HG03558 (cell line): ENCODE measurements around the gene TEAD3.
"Not testable (repeated sequence)": the region's sequence is repeated elsewhere in the genome, so short reads cannot be mapped to it uniquely, and the experiment has no call there.

Source experiments
- ATAC-seq: cut with Tn5 transposase; IDR thresholded peaks from one replicate; pipeline ENCODE4 v1.9.1; 2021; ENCODE audit warnings: moderate number of reproducible peaks; ENCODE audit not compliant: unreplicated experiment; ENCODE audit errors: extremely low read depth

TEAD3 gene

DNA sequence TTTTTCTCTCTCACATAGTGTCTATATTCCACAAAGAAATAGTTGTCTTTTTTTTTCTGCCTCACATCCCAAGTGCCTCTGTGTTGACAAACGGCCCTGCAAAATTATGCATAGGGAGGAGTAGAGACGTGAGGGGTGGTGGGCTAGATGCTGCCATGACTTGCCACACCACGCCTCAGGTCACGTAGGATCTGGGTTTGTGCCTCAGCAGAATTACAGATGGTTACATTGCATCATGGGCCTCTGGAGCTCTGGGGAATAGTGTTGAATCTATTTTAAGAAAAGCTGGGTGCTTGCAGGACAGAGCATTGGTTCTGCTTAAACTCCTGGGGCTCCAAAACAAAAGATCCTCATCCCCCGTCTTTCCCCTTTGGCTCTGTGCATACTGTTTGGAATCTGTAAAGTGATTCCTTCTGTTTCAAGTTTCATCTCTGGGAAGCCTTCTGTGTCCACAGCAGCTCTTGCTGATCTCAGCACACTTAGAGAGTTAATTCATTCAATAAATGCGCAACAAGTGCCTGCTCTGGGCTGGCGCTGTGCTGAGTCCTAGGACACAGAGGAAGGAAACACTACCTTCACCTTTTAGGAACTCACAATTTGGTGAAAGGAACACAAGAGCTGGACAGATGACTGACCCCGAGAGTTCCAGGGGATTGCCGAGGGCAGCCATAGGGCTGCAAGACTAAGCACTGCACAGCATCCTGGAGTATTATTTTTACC, 42.3 kb downstream of the TEAD3 start:
- no peak for ATAC-seq

DNA sequence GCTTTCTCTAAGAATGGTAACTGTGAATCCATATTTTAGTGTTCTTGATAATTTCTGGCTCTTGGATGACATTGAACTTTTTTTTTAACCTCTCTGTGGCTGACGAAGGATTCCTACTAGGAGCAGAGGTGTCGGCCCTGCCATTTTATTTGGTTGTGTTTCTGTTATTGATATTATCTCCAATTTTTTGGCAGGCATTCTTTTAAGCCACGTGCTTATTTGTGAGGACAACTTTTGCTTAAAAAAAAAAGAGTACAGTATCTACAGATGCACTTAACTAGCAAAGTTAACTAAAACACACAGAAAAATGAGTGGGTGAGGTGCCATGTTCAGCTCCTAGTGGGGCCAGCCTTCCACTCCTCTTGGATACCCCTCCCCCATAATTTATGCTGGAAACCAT, 43.6 kb downstream of the TEAD3 start:
- no peak for ATAC-seq

GRCh38 chr6:35452183-35453090, 44.4 kb downstream of the TEAD3 start, which contains the start of gene FANCE:
Gene FANCE, plus strand, starts transcription at chr6:35452338. Its CDS starts 208 bp downstream, at chr6:35452546.
- ATAC-seq: peak; percentile 76

- no peak for ATAC-seq
Measured at GRCh38 chr6:35451354-35452182, 45.3 kb downstream of the TEAD3 start.

DNA sequence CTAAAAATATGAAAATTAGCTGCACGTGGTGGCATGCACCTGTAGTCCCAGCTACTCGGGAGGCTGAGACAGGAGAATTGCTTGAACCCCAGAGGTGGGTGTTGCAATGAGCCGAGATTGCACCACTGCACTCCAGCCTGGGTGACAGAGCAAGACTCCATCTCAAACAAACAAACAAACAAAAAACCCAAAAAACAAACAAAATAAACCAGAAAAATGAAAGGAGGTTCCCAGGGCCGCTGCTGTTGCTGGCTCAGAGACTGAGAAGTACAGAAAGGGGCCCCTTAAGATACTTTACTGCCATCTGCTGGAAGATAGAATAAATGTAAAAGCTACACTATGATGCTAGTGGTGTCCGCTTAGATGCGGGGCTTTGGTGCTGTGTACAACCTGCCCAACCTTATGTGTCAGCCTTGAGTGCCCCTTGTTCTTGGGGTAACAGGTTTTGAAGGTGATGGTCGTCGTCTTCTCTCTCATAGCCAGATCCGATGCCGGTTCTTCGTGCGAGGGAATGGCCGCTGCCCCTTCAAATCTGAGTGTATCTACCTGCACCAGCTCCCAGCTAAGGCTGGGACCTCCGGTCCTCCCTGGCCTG, 47.5 kb downstream of the TEAD3 start:
- ATAC-seq: no peak

DNA sequence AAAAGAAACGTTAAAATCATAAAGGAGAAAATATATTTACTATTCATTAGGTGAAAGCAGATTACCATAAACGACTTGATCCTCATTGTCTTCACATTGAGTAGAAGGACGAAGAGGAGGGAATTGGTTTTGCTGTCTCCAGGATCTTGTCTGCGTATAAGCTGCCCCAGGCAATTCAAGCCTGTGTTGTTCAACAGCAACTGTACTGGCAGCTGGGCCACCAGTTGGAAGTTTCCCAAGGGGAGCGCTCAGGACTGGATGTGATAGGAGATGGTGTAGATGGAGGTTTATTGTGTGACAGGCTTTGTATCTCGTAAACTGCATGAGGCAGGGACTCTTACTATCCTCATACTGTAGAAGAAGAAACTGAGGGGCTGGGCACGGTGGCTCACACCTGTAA, 48.7 kb downstream of the TEAD3 start:
- no peak for ATAC-seq

DNA sequence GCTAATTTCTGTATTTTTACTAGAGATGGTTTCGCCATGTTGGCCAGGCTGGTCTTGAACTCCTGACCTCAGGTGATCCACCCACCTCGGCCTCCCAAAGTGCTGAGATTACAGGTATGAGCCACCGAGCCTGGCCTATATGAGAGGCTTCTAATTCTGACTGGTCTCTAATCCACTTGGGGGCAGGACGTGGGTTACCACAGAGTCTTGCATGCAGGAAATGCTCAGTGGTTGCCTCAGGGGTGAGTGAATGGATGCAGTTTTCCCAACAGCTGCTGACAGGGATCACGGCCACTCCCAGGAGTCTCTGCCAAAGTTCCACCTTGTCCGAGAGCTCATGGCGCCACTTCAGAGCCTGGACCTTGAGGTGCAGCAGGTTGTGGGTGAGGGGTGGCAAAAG, 51.2 kb downstream of the TEAD3 start:
- ATAC-seq: no peak

- no peak for ATAC-seq
Measured at GRCh38 chr6:35443341-35444030, 53.4 kb downstream of the TEAD3 start.

DNA sequence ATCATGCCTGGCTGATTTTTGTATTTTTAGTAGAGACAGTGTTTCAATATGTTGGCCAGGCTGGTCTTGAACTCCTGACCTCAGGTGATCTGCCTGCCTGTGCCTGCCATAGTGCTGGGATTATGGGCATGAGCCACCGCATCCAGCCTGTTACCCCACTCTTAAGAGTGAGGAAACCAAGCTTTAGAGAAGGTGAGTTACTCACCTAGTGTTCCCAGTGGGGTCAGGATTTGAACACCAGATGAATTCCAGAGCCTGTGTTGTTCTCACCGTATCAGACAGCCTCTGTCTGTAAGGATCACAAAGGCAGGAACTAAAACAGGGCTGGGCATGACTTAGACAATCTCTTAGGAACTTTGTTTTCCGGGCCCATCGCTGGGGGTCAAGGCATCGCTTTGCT, 54.2 kb downstream of the TEAD3 start:
- no peak for ATAC-seq

DNA sequence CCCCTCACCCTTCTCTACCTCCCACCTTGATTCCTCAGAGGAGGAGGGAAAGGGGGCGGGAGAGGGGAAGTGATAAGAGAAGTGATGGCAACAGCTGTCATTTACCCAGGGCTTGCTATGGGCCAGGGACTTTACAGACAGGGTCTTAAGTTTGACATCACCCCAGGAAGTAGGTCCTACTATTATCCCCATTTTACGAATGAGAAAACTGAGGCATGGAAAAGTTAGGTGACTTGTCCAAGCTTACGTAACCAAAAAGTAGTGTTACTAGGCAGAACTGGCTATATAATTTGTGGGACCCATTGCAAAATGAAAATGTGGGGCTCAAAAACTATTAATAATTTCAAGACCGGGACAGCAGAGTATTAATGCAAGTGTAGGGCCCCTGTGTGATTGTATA, 55.2 kb downstream of the TEAD3 start:
- no peak for ATAC-seq

- ATAC-seq: no peak
Measured at GRCh38 chr6:35441205-35441604, 55.7 kb downstream of the TEAD3 start.

DNA sequence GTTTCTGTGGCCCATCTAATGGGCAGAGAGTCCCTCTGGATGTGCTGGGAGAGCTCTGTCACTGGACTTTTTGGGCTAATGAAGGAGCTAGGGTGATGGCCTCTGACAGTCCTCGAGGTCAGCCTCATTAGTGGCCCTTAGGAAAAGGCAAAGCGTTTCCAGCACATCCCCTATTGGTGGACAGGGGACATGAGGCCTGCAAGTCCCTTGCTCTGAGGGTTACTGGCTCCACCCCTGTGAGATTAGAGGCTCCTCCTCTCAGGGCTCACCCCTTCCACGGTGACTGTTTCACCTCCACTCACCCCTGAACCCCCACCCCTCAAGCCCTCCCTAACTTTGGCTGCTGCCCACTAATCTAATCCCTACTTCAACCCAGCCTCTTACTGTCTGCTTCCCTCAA, 57.6 kb downstream of the TEAD3 start:
- no peak for ATAC-seq

- ATAC-seq: not testable (repeated sequence)
Measured at GRCh38 chr6:35438378-35439065, 58.4 kb downstream of the TEAD3 start.

DNA sequence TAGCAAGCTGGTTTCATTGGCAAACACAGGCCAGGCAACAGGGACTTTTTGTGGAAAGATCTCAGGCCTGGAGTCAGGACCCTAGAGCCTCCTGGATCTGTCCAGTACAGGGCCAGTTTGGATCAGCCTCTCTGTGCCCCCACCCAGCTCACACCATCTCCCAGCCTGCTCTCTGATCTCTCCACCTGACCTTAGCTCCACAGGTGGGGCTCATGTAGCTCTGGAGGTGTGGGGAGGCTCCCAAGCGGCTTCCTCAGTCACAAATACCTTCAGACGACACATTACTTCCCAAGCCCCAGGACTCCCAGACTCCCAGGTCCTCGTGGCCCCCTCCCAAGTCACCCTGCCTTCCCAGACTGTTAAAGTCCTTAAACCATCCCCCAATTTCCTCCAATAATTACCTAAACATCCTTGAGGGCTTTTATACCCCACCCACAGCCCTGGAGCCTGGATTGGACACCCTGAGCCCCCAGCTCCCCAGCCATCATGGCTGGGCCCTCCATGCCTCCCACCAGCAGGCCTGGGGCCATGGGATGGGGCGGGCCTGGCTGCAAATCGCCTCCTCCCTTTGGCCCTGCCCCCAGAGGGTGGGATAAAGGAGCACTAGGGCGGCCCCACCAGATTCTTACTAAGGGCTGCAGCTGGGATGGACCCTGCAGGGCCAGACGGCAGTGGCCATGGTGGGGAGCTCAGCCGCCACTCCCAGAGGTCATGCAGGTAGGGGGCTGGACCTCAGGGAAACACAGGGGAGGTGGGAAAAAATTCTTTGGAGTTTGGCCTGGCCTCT, 60.6 kb downstream of the TEAD3 start:
- ATAC-seq: no peak

- no peak for ATAC-seq
Measured at GRCh38 chr6:35435074-35435837, 61.6 kb downstream of the TEAD3 start.

GRCh38 chr6:35432702-35433101, 64.2 kb downstream of the TEAD3 start:
- ATAC-seq: not testable (repeated sequence)

GRCh38 chr6:35432291-35432690, 64.6 kb downstream of the TEAD3 start:
- no peak for ATAC-seq

DNA sequence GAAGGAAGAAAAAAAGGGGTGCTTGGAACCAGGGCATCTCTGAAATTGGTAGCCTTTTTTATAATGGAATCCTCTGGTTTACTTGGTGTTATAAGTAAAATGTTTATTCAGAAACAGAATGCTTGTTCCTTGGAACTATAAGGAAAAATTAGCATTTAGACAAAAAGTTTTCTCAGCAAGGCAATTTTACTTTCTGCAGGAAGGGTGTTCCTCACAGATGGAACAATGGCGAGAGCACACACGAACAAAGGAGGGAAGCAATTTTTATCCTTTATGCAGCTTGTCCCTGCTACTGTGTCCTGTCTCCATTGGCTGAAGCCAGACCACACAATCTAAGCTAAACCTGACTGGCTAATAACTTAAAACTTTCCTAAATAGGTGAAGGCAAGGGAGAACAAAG, 67.4 kb downstream of the TEAD3 start:
- no peak for ATAC-seq
